Stimulated activated naive CD8-positive, alpha-beta T cell treated with anti-CD3 and anti-CD28 coated beads, Interleukin-15, amount 100 ng/mL, for 72 hours (primary cell): Measurements from ENCODE around the gene FAM219A.
"Not testable (repeated sequence)": the region's sequence is repeated elsewhere in the genome, so short reads cannot be mapped to it uniquely, and the experiment has no call there.

Experiments
- ATAC-seq: fragments of 150-1000 bp; cut with Tn5 transposase; 2 replicates; pipeline ENCODE4 v1.10.0; 2021; ENCODE audit warnings: mild to moderate bottlenecking, moderate library complexity
- DNase-seq, 2 donors: peaks; one replicate each; pipeline ENCODE4 v3.0.0; 2021 to 2022
- H3K27ac Mint-ChIP-seq, 2 donors: one replicate each; pipeline ENCODE4 v1.8.0; 2022; ENCODE audit warnings: mild to moderate bottlenecking in 2 of 2, mixed read lengths in 2 of 2, moderate library complexity in 2 of 2
- H3K27me3 Mint-ChIP-seq: one replicate; pipeline ENCODE4 v1.8.0; 2022; ENCODE audit warnings: mixed read lengths
- H3K4me1 Mint-ChIP-seq: one replicate; pipeline ENCODE4 v1.8.0; 2022; ENCODE audit warnings: mild to moderate bottlenecking, mixed read lengths
- H3K4me3 Mint-ChIP-seq, 2 donors: one replicate each; pipeline ENCODE4 v1.8.0; 2022; ENCODE audit warnings: mild to moderate bottlenecking in 2 of 2, mixed read lengths in 2 of 2, moderate library complexity in 1 of 2
- H3K9me3 Mint-ChIP-seq, 2 donors: one replicate each; pipeline ENCODE4 v1.8.0; 2022; ENCODE audit warnings: mixed read lengths in 2 of 2

The FAM219A gene

GRCh38 chr9:34492051-34492450 lies 33.7 kb upstream of the FAM219A start:
- Mint-ChIP-seq H3K9me3 (no peaks in the 10 kb centered on the region), H3K4me1 (no peaks in the 10 kb centered on the region), H3K27ac (no peak overlapping the region), H3K4me3 (no peak overlapping the region), H3K27me3 (peaks cover 56% of the 10 kb centered on the region)
- ATAC-seq (no peak), DNase-seq (no peak)

GRCh38 chr9:34491596-34491995 lies 33.2 kb upstream of the FAM219A start:
- H3K4me1 Mint-ChIP-seq = no peaks in the 10 kb centered on the region
- no peaks in the 10 kb centered on the region for H3K9me3 Mint-ChIP-seq
- no peak overlapping the region for H3K27ac Mint-ChIP-seq
- no peak for ATAC-seq
- DNase-seq = no peak
- H3K4me3 Mint-ChIP-seq = no peak overlapping the region
- H3K27me3 Mint-ChIP-seq = peaks cover 56% of the 10 kb centered on the region

GRCh38 chr9:34490760-34491159 lies 32.4 kb upstream of the FAM219A start:
- no peaks in the 10 kb centered on the region for H3K4me1 Mint-ChIP-seq
- DNase-seq (no peak), ATAC-seq (no peak)
- no peaks in the 10 kb centered on the region for H3K9me3 Mint-ChIP-seq
- H3K4me3 Mint-ChIP-seq = no peak overlapping the region
- peaks cover 56% of the 10 kb centered on the region for H3K27me3 Mint-ChIP-seq
- no peak overlapping the region for H3K27ac Mint-ChIP-seq

DNA sequence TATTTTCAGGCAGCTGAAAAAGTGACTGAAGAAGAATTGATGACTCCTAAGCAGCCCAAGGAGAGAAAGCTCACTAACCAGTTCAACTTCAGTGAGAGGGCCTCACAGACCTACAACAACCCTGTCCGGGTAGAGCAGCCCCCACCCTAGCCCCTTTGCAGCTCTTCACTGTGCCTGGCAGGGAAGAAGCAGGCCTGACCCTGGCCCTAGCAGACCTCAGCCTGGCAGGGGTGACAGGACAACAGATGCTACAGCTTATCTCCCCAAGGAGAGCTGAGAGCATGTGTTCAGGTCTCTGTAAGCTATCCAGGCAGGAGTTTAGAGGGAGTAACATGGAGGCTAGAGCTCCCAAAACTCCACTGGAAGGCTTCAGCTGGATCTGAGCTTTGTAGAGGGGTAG lies 32.0 kb upstream of the FAM219A start:
- no peak for ATAC-seq
- no peak overlapping the region for H3K4me3 Mint-ChIP-seq
- no peak for DNase-seq
- H3K9me3 Mint-ChIP-seq = no peaks in the 10 kb centered on the region
- H3K27me3 Mint-ChIP-seq = peaks cover 56% of the 10 kb centered on the region
- no peaks in the 10 kb centered on the region for H3K4me1 Mint-ChIP-seq
- H3K27ac Mint-ChIP-seq = no peak overlapping the region

DNA sequence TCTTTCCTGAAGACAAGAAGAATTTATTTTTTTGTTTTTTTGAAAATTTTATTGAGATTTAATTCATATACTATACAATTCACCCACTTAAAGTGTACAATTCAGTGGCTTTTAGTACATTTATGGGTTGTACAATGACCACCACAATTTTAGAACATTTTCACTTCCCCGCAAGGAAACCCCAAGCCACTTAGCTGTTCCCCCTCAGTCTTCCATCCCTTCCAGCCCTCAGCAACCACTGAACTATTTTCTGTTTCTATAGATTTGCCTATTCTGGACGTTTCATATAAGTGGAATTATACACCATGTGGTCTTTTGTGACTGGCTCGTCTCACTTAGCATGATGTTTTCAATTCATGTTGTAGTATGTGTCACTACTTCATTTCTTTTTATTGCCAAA lies 28.2 kb upstream of the FAM219A start:
- DNase-seq = no peak
- no peak overlapping the region for H3K27ac Mint-ChIP-seq
- H3K4me3 Mint-ChIP-seq = no peak overlapping the region
- no peaks in the 10 kb centered on the region for H3K9me3 Mint-ChIP-seq
- H3K4me1 Mint-ChIP-seq = no peaks in the 10 kb centered on the region
- ATAC-seq = no peak
- peaks cover 45% of the 10 kb centered on the region for H3K27me3 Mint-ChIP-seq

DNA sequence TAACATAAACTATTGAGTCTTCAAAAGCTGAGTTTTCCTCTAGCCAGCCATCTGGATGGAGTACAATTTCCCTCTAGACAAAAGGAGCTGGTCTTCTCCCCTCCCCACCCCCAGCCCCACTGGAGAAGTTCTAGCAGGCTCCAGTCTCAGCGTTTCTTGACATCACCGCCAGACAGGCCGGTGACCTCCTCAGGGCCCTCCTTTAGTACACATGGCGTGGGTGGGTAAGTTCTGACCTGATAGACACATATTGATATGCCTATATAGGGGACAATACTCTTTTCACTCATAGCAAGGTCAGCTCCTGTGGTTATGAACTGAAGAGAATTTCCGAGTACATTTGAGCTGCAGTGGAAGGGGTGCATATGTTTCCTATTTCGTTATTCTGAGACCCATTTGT lies 27.5 kb upstream of the FAM219A start:
- Mint-ChIP-seq H3K4me1 (no peaks in the 10 kb centered on the region), H3K4me3 (no peak overlapping the region), H3K27me3 (peaks cover 40% of the 10 kb centered on the region), H3K9me3 (no peaks in the 10 kb centered on the region), H3K27ac (no peak overlapping the region)
- ATAC-seq (no peak), DNase-seq (no peak)

GRCh38 chr9:34484678-34485077 lies 26.3 kb upstream of the FAM219A start:
- Mint-ChIP-seq H3K4me1 (no peaks in the 10 kb centered on the region), H3K27ac (no peak overlapping the region), H3K27me3 (peaks cover 28% of the 10 kb centered on the region), H3K9me3 (no peaks in the 10 kb centered on the region), H3K4me3 (no peak overlapping the region)
- DNase-seq = no peak
- ATAC-seq = no peak

GRCh38 chr9:34482746-34483145 lies 24.4 kb upstream of the FAM219A start:
- H3K27me3 Mint-ChIP-seq = peaks cover 10% of the 10 kb centered on the region

DNA sequence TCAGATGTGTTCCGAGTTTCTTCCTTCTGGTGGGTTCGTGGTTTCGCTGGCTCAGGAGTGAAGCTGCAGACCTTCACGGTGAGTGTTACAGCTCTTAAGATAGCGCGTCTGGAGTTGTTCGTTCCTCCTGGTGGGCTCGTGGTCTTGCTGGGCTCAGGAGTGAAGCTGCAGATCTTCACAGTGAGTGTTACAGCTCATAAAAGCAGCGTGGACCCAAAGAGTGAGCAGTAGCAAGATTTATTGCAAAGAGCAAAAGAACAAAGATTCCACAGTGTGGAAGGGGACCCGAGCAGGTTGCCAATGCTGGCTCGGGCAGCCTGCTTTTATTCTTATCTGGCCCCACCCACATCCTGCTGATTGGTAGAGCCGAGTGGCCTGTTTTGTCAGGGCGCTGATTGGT lies 23.2 kb upstream of the FAM219A start:
- not testable (repeated sequence) for H3K27ac Mint-ChIP-seq, H3K4me3 Mint-ChIP-seq, H3K4me1 Mint-ChIP-seq, H3K9me3 Mint-ChIP-seq, ATAC-seq, DNase-seq, H3K27me3 Mint-ChIP-seq

More at GRCh38 chr9:34482746-34483145, 24.4 kb upstream of the FAM219A start:
- H3K27ac Mint-ChIP-seq, DNase-seq, H3K4me3 Mint-ChIP-seq, H3K9me3 Mint-ChIP-seq, H3K4me1 Mint-ChIP-seq, ATAC-seq: not testable (repeated sequence)

DNA sequence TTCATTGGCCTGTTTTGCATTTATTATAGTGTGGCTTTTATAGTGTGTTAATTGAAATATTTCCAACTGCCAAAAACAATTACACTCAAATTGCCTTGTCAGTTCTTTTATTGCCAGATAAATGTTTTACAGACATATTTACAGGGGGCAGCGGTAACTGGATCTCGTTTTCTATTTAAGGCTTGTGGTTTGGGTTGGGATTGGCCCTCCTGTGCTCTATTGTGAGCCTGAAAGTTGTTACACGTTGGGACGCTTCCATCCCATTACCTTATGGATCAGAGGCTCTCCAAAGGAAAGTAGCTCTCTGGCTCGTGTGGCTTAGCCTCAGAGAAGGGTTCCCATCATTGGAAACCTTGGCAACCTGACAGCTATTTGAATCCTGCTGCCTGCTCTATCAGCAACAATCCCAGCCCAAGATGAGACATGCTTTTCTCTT lies 21.1 kb upstream of the FAM219A start:
- Mint-ChIP-seq H3K4me3 (no peak overlapping the region), H3K9me3 (no peaks in the 10 kb centered on the region)
- no peak for DNase-seq

DNA sequence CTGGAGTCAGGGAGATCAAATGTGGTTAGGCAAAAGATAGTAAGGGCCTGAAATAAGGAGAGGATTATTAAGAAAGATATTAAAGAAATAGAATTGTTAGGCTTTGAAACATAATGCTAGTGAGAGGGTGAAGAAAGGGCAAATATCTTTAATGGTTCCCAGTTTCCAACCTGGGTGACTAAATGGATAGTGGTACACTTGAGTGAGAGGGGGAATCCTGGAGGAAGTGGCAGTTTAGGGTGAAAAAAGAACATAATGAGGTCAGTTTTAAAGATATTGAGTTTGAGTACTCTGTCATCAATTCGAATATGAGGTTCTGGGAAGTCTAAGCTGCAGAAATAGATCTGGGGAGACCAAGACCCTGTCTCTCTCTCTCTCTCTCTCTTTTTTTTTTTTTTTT lies 19.2 kb upstream of the FAM219A start:
- DNase-seq (no peak), ATAC-seq (no peak)
- Mint-ChIP-seq H3K4me1 (no peaks in the 10 kb centered on the region), H3K27ac (no peak overlapping the region), H3K9me3 (no peaks in the 10 kb centered on the region), H3K4me3 (no peak overlapping the region), H3K27me3 (peaks cover 6% of the 10 kb centered on the region)

More for the DNA sequence above, 21.1 kb upstream of the FAM219A start:
- ATAC-seq = no peak
- Mint-ChIP-seq H3K4me1 (no peaks in the 10 kb centered on the region), H3K27me3 (peaks cover 6% of the 10 kb centered on the region), H3K27ac (no peak overlapping the region)

- no peak overlapping the region for H3K27ac Mint-ChIP-seq
- no peak for DNase-seq
- no peak overlapping the region for H3K4me3 Mint-ChIP-seq
- H3K27me3 Mint-ChIP-seq = no peaks in the 10 kb centered on the region
- ATAC-seq = no peak
- H3K4me1 Mint-ChIP-seq = no peaks in the 10 kb centered on the region
- no peaks in the 10 kb centered on the region for H3K9me3 Mint-ChIP-seq
Observed at GRCh38 chr9:34475097-34475496, 16.7 kb upstream of the FAM219A start.

DNA sequence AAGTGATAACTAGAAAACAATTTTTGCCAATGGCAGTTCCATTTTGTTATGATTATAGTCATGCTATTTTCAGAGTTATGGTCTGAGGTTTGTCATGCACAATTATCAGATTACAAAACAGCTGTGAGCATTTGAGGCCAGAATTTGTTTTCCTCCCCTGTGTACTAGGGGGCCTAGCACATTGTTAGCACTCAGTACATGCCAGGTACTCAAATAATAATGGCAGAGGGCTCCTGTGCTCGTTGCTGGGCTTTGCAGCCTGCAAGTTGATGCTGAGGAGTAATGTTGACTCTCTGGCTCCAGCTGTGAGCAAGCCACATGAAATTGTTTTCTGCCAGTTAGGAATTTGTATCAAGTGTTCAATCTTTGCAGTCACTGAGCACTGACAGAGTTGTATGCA lies 7.1 kb upstream of the FAM219A start:
- Mint-ChIP-seq H3K4me3 (no peak overlapping the region), H3K9me3 (no peaks in the 10 kb centered on the region), H3K27me3 (no peaks in the 10 kb centered on the region), H3K27ac (no peak overlapping the region), H3K4me1 (no peaks in the 10 kb centered on the region)
- ATAC-seq (no peak), DNase-seq (no peak)

- no peak overlapping the region for H3K27ac Mint-ChIP-seq
- no peaks in the 10 kb centered on the region for H3K9me3 Mint-ChIP-seq
- ATAC-seq (no peak), DNase-seq (no peak)
- H3K27me3 Mint-ChIP-seq = peaks cover 7% of the 10 kb centered on the region
- H3K4me3 Mint-ChIP-seq = no peak overlapping the region
- peaks cover 6% of the 10 kb centered on the region for H3K4me1 Mint-ChIP-seq
Observed at GRCh38 chr9:34464571-34464970, 6.2 kb upstream of the FAM219A start.

DNA sequence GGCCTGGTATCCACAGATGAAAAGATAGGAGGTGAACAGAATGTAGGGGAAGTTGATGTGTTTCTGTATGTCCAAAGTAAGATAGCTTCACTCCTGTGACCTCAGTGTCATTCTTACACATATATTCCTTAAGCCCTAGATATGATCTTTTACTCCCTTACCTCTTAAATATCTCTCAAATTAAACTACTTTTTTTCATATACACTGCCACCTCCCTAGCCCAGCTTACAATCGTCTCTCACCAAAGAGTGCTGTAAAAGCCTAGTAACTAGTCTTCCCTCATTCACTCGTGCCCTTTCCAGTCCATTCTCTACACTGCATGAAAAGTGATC lies 5.5 kb upstream of the FAM219A start:
- Mint-ChIP-seq H3K4me1 (peaks cover 13% of the 10 kb centered on the region), H3K27ac (no peak overlapping the region), H3K9me3 (no peaks in the 10 kb centered on the region), H3K27me3 (peaks cover 11% of the 10 kb centered on the region), H3K4me3 (no peak overlapping the region)
- no peak for ATAC-seq
- DNase-seq = no peak

DNA sequence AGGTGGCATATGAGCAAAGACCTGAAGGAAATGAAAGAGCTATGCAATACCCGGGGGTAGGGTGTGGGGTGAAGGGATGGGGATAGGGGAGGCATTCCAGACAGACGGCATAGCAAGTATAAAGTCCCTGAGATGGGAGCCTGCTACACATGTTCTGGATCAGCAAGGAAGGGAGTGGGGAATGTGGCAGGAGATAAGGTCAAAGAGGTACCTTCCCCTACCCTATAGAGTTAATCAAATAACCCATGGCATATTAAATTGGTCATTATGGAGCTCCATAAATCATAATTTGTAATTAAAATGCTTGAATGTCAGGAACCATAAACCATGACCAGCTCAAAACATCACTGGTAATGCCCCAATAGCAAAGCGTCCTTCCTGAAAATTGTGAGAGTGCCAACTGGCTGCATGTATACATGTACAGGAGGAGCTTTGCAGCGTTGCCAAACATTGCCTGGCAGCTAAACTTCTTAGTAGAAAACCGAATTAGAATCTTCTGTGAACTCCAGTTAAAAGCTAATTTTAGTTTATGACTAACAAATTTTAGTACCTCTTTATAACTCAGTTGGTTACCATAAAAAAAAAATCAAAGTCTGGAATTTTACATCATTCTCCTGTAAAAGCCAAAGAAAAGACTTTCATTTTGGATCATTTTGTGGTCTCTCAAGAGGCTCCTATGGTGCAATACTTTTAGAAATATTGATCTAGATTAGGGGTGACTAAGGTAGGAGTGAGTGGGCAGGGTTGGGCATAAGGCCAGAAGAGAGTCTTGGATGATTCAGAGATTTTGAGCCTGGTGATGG lies 4.9 kb upstream of the FAM219A start:
- Mint-ChIP-seq H3K27me3 (peaks cover 11% of the 10 kb centered on the region), H3K4me1 (peaks cover 18% of the 10 kb centered on the region), H3K4me3 (no peak overlapping the region), H3K9me3 (no peaks in the 10 kb centered on the region), H3K27ac (no peak overlapping the region)
- DNase-seq (peak; percentile 20 to 61), ATAC-seq (peak; percentile 85)

DNA sequence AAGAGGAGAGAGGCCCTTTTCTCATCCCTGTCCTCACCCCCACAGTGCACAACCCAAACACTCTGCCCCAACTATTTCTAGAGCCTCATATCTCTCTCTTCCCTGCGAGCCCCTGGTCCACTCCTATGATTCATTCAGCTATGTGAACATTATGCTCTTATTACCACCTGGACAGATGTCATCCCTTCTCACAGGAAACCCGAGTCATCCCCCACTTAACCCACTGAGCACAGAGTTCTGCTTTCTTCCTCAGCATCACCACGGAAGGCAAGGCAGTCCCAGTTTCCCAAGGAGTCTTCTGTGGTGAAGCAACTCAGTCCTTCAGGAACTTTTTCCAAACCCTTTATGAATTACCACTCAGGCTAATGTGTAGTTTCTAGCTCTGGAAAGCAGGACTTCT lies 1.6 kb upstream of the FAM219A start:
- no peak overlapping the region for H3K4me3 Mint-ChIP-seq
- no peak overlapping the region for H3K27ac Mint-ChIP-seq
- no peaks in the 10 kb centered on the region for H3K9me3 Mint-ChIP-seq
- no peak for DNase-seq
- peaks cover 11% of the 10 kb centered on the region for H3K27me3 Mint-ChIP-seq
- H3K4me1 Mint-ChIP-seq = peaks cover 44% of the 10 kb centered on the region
- no peak for ATAC-seq
